HG03432 (cell line): ENCODE results near the gene LTBP1.

Experiments used
- ATAC-seq: cut with Tn5 transposase; IDR thresholded peaks from one replicate; pipeline ENCODE4 v1.9.1; 2021; ENCODE audit warnings: mild to moderate bottlenecking, moderate library complexity; ENCODE audit not compliant: unreplicated experiment

The LTBP1 gene

GRCh38 chr2:33247365-33247764 is 300.6 kb downstream of the LTBP1 start:
- no peak for ATAC-seq

- ATAC-seq: no peak
These were observed 303.8 kb downstream of the LTBP1 start for GRCh38 chr2:33250417-33251029.

- ATAC-seq: no peak
These were observed 309.5 kb downstream of the LTBP1 start for GRCh38 chr2:33256162-33256755.

DNA sequence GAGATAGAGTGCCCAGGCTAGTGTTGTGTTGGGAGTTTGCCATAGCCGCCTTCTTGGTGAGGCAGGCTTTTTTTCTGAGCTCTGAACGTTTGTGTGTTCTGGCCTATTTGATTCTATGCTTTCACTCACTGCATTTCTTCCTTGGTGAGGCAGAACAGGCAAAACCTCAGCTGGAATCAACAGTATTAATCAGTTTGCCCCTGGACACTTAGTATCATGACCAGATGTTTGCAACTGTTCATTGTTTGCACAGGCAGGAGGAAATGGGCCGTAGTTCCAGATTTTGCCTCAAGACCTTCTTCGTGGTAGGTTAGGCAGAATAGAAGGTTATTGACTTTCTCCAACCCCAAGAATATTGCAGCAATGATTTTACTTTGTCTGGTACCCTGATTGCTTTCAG is 311.6 kb downstream of the LTBP1 start:
- no peak for ATAC-seq

DNA sequence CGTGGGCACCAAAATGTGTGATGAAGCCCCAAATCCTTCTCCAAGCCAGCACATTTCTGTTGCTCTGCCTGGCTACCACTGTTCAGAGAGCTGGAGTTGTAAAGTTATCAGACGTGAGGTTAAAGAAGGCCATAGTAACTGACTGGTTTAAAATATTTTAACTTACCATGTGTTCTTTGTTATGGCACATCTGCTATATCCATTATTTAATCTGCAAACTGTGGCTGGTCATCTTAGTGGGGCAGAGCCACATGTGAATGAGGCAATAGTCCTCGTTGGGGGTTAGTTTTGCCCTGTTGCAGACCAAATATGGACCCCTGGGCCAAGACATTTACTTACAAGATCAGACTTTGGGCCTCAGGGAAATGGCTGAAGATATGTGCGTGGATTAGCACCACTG is 315.3 kb downstream of the LTBP1 start:
- ATAC-seq: no peak

- no peak for ATAC-seq
These were observed 318.0 kb downstream of the LTBP1 start for GRCh38 chr2:33264766-33265165.

DNA sequence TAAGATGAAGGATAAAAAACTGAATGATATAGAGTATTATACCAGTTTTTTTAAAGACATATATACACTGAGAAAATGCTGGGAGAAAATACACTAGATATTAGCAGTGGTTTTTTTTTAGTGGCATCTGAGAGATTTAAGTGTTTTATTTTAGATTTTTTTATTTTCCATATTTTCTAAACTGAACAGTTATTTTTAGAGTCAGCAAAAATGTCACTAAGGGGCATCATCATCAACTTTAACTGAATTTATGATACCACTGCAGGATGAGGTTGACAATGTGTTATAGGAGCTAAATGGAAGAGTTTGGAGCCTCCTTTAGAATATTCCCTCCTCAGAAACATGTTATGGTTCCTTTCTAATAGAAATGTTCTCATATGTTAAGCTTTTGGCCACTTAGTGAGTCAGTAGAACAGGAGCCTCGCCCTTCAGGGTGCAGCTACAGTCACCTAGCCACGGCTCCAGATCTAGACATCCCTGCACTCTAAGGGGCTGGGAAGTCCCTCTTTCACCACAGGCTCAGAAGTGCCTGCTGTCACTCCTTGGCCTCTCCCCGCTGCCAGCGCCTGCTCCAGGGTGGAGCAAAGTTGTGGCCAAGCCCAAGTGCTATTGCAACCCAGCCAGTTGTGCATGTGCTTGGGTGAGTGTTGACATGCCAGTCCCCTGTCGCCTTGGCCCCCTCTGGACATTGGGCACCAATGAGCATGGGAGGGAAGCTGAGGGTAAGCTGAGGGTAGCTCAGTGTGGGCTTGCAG is 319.0 kb downstream of the LTBP1 start:
- no peak for ATAC-seq

DNA sequence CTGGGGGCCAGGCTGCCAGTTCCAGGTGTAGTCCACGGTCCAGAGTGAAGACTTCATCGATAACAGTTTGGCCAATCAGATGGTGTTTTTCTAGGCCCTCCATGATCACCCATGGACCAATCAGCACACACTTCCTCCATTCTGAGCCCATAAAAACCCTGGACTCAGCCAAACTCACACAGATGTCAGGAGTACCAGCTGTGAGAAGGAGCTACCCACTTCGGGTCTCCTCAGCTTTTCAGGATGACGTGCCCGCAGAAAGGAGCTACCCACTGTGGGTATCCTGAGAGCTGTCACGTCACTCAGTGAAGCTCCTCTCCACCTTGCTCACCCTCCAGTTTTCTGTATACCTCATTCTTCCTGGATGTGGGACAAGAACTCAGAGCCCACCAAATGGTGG is 319.7 kb downstream of the LTBP1 start:
- ATAC-seq: no peak

GRCh38 chr2:33267043-33267442 is 320.3 kb downstream of the LTBP1 start:
- no peak for ATAC-seq

GRCh38 chr2:33267756-33268155 is 321.0 kb downstream of the LTBP1 start:
- no peak for ATAC-seq

DNA sequence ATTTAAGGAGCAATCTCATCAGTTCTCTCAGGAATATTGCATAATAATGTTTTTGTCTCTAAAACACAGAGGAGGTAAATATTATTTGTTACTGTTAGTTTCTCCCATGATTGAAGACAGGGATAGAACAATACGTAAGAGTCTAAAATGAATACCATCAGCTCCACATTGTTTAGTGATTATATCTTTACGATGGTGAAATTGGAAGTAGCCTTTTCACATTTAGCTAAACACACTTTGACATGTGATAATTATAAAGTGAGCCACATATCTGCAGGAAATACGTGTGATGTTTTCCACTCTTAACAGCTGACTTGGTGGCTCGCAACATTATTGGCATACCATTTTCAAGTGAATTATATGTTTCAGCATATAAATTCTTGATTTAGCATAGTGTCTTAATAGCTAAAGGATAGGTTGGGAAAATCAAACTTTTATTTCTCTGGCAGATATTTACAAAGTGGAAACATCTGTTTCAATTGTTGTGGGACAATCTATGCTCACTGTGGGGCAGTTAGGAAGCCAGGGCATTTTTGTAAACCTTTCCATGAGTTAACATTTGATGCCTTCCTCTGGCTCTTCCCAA is 321.6 kb downstream of the LTBP1 start:
- no peak for ATAC-seq

- ATAC-seq: peak; percentile 96
These were observed 325.2 kb downstream of the LTBP1 start for GRCh38 chr2:33272001-33272400.

DNA sequence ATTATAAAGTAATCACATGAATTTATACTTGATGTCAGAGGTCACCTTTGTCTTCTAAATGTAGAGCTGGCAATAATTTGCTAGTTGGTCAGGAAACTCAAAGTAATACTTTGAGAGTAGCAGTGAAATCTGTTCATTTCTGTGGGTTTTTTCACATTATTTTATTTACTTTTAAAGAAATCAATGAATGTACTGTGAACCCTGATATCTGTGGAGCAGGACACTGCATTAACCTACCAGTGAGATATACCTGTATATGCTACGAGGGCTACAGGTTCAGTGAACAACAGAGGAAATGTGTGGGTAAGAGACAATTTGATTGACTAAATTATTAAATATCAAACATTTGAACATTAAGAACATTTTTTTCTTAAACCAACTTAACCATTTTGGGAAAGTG is 326.7 kb downstream of the LTBP1 start:
- ATAC-seq: no peak

DNA sequence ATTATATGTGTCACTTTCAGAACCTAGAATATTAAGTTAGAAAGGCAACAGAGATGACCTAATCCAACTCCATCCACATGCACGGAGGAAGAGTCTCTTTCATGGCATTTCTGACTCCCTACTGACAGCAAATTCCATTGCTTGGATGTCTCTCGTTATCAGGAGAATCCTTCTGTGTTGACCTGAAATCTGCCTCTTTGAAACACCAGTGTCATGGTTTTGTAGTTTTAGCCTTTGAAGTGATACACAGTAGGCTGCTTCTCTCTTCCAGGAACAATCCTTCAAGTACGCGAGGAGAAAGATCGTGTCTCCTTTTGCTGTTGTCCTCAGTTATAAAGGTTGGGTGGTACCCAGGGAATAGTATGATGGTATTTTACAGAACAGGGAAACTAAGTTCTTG is 327.8 kb downstream of the LTBP1 start:
- ATAC-seq: no peak

GRCh38 chr2:33275689-33276444 is 329.1 kb downstream of the LTBP1 start:
- ATAC-seq: no peak

- no peak for ATAC-seq
These were observed 330.3 kb downstream of the LTBP1 start for GRCh38 chr2:33277002-33277426.

GRCh38 chr2:33278245-33278943 is 331.6 kb downstream of the LTBP1 start:
- ATAC-seq: no peak

DNA sequence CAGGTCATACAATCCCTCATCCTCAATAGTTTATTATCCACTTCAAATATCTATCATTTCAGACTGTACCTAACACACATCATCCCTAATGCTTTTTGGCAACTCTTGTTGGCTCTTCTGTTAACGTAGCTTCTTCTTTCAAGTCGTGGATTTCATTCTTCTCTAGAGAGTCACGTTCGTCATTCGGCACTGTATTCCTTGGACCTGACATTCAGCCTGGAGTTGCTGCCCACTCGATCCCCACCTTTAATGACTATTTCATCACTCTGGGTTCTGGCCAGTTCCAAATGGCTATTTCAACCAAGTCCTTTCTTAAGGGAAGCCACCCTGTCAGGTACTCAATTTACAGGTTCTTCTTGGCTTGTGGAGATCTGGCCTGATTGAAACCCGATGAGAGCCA is 337.5 kb downstream of the LTBP1 start:
- ATAC-seq: no peak

DNA sequence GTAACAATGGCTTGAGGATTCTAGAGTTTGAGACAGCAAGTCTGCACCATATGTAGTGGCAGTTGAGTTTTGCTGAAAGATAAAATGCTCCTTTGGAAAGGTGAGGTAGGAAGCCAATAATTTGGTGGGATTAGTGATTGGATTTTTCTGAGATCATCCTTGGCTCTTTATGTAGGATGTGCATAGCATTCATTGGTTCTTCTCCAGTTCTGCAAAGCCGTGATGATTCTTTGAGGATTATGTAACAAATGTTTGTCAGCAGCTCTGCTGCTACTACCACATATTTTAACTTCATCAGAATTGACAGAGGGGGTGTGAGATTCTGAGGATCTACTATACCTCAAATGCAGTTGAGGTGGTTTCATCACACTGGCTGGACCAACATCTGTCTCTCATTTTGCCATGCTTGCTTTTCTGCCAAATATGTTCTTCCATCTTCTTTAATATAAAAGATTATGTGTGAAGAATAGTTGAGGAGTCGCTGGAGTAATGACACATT is 340.8 kb downstream of the LTBP1 start:
- no peak for ATAC-seq

DNA sequence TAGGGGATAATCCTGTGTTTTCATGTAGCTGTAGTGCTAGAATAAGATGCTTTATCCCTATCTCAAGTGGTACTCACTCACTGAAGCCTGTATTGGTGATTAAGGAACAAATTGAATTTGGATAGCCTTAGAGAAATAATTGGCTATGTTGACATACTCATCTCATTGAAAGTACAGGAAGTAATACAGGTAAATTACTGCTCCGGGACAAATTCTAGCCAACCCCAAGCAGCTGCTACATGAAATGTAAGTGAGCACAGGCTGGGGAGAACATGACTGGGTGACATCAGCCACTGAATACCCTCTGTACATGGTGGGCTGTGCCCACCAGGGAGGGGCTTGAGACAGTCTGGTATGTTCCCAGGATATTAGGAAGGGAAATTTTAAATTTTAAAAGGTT is 341.3 kb downstream of the LTBP1 start:
- ATAC-seq: no peak
